ENCODE data around the gene GSG1L. TPM values are rescaled to one million over a fixed set of nuclear protein-coding genes. Genes with fewer than 3 reads are reported as not detected.

Gene GSG1L
- total and polyA plus RNA-seq, 4 donors: not detected

DNA sequence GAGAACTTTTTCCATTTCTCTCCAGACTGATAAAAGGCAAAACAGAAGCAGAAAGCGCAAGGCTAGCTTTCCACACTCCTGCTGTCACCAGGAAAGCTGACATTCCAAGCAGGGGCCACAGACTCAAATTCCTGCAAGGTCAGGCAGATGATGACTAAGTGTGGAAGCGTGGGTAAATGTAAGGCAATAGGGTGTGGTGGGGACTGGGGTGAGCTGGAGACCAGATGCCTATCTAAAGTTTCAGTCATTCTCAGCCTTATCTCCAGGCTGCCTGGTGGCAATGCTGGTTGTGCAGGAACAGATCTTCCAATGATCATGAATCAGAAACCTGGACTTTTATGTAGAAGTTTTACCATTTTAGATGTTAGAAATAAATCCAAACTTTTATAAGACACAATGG lies 224.1 kb downstream of the GSG1L start:
- H3K4me1 ChIP-seq (ENCODE audit: control insufficient read depth in 4 of 4, insufficient read depth in 4 of 4, low read length in 3 of 4): no peaks in the 10 kb centered on the region
- TF ChIP-seq YY1 (IDR thresholded peaks at IDR 0.05): no peak
- no peak for TF ChIP-seq RAD21 (IDR thresholded peaks at IDR 0.05)
- no peak for TF ChIP-seq HNF4A (conservative IDR thresholded peaks at IDR 0.05)
- no peak for TF ChIP-seq SP1 (IDR thresholded peaks at IDR 0.05)
- TF ChIP-seq GABPA (IDR thresholded peaks at IDR 0.05 in 1 of 2, conservative IDR thresholded peaks at IDR 0.05 in 1 of 2): no peak
- TF ChIP-seq FOXA2 (IDR thresholded peaks at IDR 0.05): no peak
- no peak for TF ChIP-seq FOXA1 (IDR thresholded peaks at IDR 0.05)
- TF ChIP-seq JUND (IDR thresholded peaks at IDR 0.05): no peak
- TF ChIP-seq, protein P1, sequence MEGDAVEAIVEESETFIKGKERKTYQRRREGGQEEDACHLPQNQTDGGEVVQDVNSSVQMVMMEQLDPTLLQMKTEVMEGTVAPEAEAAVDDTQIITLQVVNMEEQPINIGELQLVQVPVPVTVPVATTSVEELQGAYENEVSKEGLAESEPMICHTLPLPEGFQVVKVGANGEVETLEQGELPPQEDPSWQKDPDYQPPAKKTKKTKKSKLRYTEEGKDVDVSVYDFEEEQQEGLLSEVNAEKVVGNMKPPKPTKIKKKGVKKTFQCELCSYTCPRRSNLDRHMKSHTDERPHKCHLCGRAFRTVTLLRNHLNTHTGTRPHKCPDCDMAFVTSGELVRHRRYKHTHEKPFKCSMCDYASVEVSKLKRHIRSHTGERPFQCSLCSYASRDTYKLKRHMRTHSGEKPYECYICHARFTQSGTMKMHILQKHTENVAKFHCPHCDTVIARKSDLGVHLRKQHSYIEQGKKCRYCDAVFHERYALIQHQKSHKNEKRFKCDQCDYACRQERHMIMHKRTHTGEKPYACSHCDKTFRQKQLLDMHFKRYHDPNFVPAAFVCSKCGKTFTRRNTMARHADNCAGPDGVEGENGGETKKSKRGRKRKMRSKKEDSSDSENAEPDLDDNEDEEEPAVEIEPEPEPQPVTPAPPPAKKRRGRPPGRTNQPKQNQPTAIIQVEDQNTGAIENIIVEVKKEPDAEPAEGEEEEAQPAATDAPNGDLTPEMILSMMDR (IDR thresholded peaks at IDR 0.05; ENCODE audit: low read depth, low read length, missing input control): no peak
- TF ChIP-seq TAF1 (conservative IDR thresholded peaks at IDR 0.05): no peak
- TF ChIP-seq, protein P2, sequence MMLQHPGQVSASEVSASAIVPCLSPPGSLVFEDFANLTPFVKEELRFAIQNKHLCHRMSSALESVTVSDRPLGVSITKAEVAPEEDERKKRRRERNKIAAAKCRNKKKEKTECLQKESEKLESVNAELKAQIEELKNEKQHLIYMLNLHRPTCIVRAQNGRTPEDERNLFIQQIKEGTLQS (IDR thresholded peaks at IDR 0.05): no peak
- TF ChIP-seq, protein P3, sequence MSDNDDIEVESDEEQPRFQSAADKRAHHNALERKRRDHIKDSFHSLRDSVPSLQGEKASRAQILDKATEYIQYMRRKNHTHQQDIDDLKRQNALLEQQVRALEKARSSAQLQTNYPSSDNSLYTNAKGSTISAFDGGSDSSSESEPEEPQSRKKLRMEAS (IDR thresholded peaks at IDR 0.05): no peak
- TF ChIP-seq NR2F2 (IDR thresholded peaks at IDR 0.05): no peak
- TF ChIP-seq, protein P4, sequence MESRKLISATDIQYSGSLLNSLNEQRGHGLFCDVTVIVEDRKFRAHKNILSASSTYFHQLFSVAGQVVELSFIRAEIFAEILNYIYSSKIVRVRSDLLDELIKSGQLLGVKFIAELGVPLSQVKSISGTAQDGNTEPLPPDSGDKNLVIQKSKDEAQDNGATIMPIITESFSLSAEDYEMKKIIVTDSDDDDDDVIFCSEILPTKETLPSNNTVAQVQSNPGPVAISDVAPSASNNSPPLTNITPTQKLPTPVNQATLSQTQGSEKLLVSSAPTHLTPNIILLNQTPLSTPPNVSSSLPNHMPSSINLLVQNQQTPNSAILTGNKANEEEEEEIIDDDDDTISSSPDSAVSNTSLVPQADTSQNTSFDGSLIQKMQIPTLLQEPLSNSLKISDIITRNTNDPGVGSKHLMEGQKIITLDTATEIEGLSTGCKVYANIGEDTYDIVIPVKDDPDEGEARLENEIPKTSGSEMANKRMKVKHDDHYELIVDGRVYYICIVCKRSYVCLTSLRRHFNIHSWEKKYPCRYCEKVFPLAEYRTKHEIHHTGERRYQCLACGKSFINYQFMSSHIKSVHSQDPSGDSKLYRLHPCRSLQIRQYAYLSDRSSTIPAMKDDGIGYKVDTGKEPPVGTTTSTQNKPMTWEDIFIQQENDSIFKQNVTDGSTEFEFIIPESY (IDR thresholded peaks at IDR 0.05): no peak
- TF ChIP-seq EGR1 (IDR thresholded peaks at IDR 0.05; ENCODE audit: low read depth in 2 of 2): no peak
- TF ChIP-seq RXRA (IDR thresholded peaks at IDR 0.05): no peak
- TF ChIP-seq, protein P5, sequence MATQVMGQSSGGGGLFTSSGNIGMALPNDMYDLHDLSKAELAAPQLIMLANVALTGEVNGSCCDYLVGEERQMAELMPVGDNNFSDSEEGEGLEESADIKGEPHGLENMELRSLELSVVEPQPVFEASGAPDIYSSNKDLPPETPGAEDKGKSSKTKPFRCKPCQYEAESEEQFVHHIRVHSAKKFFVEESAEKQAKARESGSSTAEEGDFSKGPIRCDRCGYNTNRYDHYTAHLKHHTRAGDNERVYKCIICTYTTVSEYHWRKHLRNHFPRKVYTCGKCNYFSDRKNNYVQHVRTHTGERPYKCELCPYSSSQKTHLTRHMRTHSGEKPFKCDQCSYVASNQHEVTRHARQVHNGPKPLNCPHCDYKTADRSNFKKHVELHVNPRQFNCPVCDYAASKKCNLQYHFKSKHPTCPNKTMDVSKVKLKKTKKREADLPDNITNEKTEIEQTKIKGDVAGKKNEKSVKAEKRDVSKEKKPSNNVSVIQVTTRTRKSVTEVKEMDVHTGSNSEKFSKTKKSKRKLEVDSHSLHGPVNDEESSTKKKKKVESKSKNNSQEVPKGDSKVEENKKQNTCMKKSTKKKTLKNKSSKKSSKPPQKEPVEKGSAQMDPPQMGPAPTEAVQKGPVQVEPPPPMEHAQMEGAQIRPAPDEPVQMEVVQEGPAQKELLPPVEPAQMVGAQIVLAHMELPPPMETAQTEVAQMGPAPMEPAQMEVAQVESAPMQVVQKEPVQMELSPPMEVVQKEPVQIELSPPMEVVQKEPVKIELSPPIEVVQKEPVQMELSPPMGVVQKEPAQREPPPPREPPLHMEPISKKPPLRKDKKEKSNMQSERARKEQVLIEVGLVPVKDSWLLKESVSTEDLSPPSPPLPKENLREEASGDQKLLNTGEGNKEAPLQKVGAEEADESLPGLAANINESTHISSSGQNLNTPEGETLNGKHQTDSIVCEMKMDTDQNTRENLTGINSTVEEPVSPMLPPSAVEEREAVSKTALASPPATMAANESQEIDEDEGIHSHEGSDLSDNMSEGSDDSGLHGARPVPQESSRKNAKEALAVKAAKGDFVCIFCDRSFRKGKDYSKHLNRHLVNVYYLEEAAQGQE (IDR thresholded peaks at IDR 0.05): no peak
- TF ChIP-seq HNF4G (IDR thresholded peaks at IDR 0.05): no peak
- DNase-seq (ENCODE audit: low spot score): no peak
- H3K27ac ChIP-seq (ENCODE audit: low read depth in 1 of 2, low read length in 2 of 2): no peak overlapping the region
- no peak overlapping the region for H3K9ac ChIP-seq (ENCODE audit: low read depth in 1 of 2, low read length in 2 of 2)
- H3K27me3 ChIP-seq (ENCODE audit: control insufficient read depth in 4 of 4, insufficient read depth in 4 of 4, low read length in 3 of 4): peaks cover 0 to 2% (median 0%) of the 10 kb centered on the region in 4 donors
- 88% methylated on average over 2 of the region's 2 CpGs for WGBS
- H3K4me3 ChIP-seq (ENCODE audit: low read depth in 1 of 3, low read length in 3 of 3): no peak overlapping the region
- H3K36me3 ChIP-seq (ENCODE audit: control insufficient read depth in 4 of 4, insufficient read depth in 3 of 4, low read depth in 1 of 4, low read length in 3 of 4): no peaks in the 10 kb centered on the region
- H3K9me3 ChIP-seq (ENCODE audit: control insufficient read depth in 4 of 4, low read length in 3 of 4): peaks cover 0 to 3% (median 0%) of the 10 kb centered on the region in 4 donors
